ENCODE measurements around the gene WDR91.

Gene WDR91

GRCh38 chr7:135211179-135211945 lies at the start of gene WDR91:
Gene WDR91 (minus strand): TSS chr7:135211526. CDS start chr7:135211502, 24 bp downstream.
- peak; percentile 100 for DNase-seq (ENCODE audit: low spot score)
- in situ Hi-C loops (cut with MboI; ENCODE audit: low sequenced_read_pairs, unreplicated experiment), result no loop called here
- peak; percentile 1 for TF ChIP-seq CTCF (IDR thresholded peaks at IDR 0.05; ENCODE audit: borderline replicate concordance, control extremely low read depth, extremely low read depth, insufficient read depth, missing control alignments)

GRCh38 chr7:135260470-135260869 lies 49.1 kb upstream of the WDR91 start:
- no peak for TF ChIP-seq CTCF (IDR thresholded peaks at IDR 0.05; ENCODE audit: borderline replicate concordance, control extremely low read depth, extremely low read depth, insufficient read depth, missing control alignments)
- in situ Hi-C loops (cut with MboI; ENCODE audit: low sequenced_read_pairs, unreplicated experiment), result no loop called here

GRCh38 chr7:135259702-135260101 lies 48.4 kb upstream of the WDR91 start:
- DNase-seq (ENCODE audit: low spot score), result no peak
- TF ChIP-seq CTCF (IDR thresholded peaks at IDR 0.05; ENCODE audit: borderline replicate concordance, control extremely low read depth, extremely low read depth, insufficient read depth, missing control alignments), result no peak
- in situ Hi-C loops (cut with MboI; ENCODE audit: low sequenced_read_pairs, unreplicated experiment), result no loop called here

More at GRCh38 chr7:135260470-135260869, 49.1 kb upstream of the WDR91 start:
- no peak for DNase-seq (ENCODE audit: low spot score)

- no peak for DNase-seq (ENCODE audit: low spot score)
- no peak for TF ChIP-seq CTCF (IDR thresholded peaks at IDR 0.05; ENCODE audit: borderline replicate concordance, control extremely low read depth, extremely low read depth, insufficient read depth, missing control alignments)
- in situ Hi-C loops (cut with MboI; ENCODE audit: low sequenced_read_pairs, unreplicated experiment), result no loop called here
Measured at GRCh38 chr7:135258585-135258984, 47.3 kb upstream of the WDR91 start.

- in situ Hi-C loops (cut with MboI; ENCODE audit: low sequenced_read_pairs, unreplicated experiment), result no loop called here
- TF ChIP-seq CTCF (IDR thresholded peaks at IDR 0.05; ENCODE audit: borderline replicate concordance, control extremely low read depth, extremely low read depth, insufficient read depth, missing control alignments), result no peak
- no peak for DNase-seq (ENCODE audit: low spot score)
Measured at GRCh38 chr7:135257790-135258189, 46.5 kb upstream of the WDR91 start.

- in situ Hi-C loops (cut with MboI; ENCODE audit: low sequenced_read_pairs, unreplicated experiment), result no loop called here
- DNase-seq (ENCODE audit: low spot score), result no peak
- no peak for TF ChIP-seq CTCF (IDR thresholded peaks at IDR 0.05; ENCODE audit: borderline replicate concordance, control extremely low read depth, extremely low read depth, insufficient read depth, missing control alignments)
Measured at GRCh38 chr7:135253851-135254771, 42.8 kb upstream of the WDR91 start.
